Activated naive CD4-positive, alpha-beta T cell treated with anti-CD3 and anti-CD28 coated beads, Interleukin-2, amount 50 U/mL, for 16 hours (primary cell): ENCODE measurements around the gene CYP4F3.
"Not testable (repeated sequence)": the region's sequence is repeated elsewhere in the genome, so short reads cannot be mapped to it uniquely, and the experiment has no call there.

Experiments used
- DNase-seq: peaks from one replicate; pipeline ENCODE4 v3.0.0-alpha.2; 2020

The CYP4F3 gene

GRCh38 chr19:15671237-15671821, 30.6 kb downstream of the CYP4F3 start:
- no peak for DNase-seq

- DNase-seq, result no peak
These were observed 31.3 kb downstream of the CYP4F3 start for GRCh38 chr19:15671891-15672579.

DNA sequence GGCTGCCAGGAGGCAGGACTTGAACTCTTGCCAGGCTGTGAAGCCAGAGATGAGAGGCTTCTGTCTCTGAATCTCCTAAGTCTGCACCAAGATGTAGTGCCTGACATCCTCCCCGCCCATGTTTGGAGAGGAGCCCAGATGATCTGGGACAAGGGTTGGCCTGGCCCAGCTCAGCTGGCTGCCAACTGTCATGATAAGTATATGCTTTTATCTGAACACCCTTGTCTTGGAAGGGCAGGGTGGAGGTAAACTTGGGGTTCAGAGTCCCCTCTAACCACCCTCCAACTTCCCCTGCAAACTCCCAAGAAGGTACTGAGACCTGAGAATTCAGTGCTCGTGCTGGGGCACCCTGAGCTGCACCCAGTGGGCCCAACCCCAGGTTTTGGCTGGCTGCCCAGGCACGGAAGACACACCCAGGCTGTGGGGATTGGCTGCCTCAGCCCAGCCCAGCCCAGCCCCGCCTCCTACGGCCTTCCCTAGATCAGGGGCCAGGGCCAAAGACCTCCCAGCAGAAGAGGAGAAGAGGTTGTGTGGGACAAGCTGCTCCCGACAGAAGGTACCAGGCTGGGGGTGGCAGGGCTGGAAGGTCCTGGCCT, 32.0 kb downstream of the CYP4F3 start, which contains the start of gene CYP4F12:
Gene CYP4F12 (plus strand): TSS at position 508 of the 596 bp plus-strand sequence. CDS start 443 bp downstream, outside the sequence.
- DNase-seq, result no peak

DNA sequence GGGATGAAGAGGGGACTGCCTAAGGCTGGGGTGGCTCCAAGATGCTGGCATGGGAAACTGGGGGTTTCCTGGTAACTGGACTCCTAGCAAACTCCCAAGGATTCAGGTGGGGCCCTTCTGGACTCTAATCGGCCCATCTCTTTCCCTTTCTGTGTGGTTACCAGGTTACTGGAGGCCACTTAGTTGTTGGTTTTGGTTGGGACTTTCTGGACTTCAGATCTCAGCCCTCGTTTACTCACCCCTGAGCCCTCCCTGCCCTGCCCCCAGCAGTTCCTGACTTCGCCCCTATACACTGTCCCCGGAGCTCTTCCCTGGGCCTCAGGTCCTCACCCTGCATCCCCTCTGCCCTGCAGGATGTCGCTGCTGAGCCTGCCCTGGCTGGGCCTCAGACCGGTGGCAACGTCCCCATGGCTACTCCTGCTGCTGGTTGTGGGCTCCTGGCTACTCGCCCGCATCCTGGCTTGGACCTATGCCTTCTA, 32.5 kb downstream of the CYP4F3 start:
- DNase-seq, result no peak

DNA sequence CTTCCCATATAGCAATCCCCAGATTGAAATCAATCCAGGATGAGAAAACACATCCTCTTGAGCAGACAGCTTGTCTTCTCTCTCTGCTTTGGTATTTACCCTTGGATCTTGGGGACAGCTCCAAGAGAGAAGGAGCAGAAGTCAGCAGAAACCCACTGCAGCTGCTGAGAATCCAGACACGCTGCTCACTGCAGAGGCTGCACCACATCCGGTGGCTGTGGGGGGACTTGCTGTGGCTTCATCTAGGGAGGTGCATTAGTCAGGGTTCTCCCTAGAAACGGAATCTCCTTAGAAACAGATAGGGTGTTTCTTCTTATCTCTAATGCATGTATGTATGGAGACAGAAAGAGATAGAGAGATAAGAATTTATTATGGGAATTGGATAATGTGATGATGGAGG, 34.9 kb downstream of the CYP4F3 start:
- no peak for DNase-seq

DNA sequence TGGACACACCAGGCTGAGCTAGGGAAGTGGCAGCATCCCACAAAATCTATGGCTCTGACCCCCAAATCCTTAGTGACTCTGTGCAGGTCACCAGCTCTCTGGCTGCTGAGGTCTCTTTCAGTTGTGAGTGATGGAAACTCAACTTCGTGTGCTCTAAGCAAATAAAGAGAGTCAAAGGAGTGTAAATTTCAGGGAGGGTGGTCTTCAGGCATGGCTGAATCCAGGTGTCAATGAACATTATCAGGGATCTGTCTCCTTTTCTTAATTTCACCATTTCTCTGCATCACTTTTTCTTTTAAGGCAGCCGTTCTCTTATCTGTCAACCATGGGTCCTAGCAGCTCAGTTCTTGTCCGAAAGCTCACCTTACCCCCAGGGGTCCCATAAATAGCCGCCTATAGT, 38.4 kb downstream of the CYP4F3 start:
- no peak for DNase-seq

DNA sequence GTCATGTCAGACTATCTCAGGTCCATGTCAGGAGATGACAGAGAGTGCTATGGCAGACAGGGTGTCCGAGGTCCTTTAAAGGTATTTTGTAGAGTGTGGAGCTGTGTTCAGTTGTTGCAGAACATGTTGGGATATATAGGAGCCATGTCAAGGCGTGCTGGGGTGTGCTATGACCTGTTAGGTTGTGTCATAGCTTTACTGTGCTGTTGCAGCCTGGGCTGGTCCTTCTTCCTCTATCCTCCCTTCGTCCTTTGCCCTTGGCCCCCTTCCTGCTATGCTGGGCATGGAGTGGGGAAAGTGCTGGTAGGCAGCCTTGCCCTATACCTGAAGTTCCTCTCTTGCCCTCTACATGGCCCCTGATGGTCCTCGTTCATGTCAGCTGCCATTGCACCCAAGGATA, 39.2 kb downstream of the CYP4F3 start:
- DNase-seq, result not testable (repeated sequence)

DNA sequence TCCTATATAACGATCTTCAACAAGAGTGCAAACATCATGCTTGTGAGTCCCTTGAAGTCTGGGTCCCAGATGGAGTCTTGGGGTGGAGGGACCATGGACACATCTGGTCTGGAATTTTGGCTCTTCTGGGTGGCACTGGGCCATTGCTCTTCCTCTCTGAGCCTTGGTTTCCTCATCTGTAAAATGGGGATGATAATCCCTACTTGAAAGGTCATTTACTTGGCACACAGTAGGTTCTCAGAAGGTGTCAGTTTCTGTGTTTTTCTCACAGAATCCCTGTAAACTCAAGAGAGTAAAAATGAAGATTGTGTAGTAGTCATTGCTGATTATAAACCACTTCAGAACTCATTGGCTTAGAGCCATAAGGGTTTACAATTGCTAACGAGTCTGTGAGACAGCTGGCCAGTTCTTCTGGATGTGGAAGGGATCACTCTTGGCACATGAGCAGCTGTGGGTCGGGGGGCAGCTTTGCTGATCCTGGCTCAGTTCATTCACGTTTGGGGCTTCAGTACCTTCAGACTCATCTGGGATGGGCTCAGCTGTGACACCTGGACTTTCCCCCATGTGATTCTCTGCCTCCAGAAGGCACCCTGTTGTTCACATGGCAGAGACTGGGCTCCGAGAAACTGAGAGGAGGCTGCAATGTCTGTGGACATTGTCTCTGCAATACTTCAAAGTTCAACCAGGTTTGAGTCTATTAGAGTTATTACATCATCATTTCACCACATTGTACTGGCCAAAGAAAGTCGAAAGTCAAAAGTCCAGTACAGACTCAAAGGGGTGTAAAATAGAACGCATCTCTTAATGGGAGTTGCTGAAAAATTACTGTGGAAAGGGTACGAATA, 40.0 kb downstream of the CYP4F3 start:
- DNase-seq, result no peak

DNA sequence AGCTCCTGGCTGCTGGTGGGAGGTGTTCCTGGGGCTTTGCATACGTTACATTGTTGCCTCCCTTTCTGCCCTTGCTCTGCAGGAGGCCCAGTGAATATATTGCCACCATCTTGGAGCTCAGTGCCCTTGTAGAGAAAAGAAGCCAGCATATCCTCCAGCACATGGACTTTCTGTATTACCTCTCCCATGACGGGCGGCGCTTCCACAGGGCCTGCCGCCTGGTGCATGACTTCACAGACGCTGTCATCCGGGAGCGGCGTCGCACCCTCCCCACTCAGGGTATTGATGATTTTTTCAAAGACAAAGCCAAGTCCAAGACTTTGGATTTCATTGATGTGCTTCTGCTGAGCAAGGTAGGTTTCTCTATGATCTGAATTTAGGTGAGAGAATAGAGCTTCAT, 42.7 kb downstream of the CYP4F3 start:
- DNase-seq, result no peak

DNA sequence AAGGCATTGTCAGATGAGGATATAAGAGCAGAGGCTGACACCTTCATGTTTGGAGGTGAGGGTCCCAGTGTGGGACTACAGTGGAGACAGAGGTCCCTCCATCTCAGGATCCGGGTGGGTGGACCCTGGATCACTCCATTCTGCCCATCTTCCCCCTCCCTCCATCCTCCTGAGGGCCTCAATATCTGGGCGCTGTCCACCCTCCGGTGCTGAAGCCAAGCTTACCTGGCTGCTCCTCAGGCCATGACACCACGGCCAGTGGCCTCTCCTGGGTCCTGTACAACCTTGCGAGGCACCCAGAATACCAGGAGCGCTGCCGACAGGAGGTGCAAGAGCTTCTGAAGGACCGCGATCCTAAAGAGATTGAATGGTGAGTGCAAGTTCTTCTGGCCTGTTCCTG, 44.1 kb downstream of the CYP4F3 start:
- no peak for DNase-seq

DNA sequence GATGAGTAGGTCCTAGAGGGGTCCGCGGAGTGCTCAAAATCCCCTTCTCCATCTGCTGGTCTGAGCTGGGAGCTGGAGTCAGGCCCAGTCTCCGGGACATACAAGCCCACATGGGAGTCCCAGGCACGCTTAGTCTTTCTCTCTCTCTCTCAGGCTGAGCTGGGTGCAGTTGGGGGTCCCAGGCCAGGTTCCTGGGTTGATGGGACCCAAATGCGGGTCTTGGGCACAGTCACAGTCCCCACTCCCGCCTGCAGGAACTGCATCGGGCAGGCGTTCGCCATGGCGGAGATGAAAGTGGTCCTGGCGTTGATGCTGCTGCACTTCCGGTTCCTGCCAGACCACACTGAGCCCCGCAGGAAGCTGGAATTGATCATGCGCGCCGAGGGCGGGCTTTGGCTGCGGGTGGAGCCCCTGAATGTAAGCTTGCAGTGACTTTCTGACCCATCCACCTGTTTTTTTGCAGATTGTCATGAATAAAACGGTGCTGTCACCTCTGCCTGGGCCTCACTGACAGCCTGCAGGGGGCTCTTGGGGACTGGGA, 56.0 kb downstream of the CYP4F3 start:
- DNase-seq, result no peak

DNA sequence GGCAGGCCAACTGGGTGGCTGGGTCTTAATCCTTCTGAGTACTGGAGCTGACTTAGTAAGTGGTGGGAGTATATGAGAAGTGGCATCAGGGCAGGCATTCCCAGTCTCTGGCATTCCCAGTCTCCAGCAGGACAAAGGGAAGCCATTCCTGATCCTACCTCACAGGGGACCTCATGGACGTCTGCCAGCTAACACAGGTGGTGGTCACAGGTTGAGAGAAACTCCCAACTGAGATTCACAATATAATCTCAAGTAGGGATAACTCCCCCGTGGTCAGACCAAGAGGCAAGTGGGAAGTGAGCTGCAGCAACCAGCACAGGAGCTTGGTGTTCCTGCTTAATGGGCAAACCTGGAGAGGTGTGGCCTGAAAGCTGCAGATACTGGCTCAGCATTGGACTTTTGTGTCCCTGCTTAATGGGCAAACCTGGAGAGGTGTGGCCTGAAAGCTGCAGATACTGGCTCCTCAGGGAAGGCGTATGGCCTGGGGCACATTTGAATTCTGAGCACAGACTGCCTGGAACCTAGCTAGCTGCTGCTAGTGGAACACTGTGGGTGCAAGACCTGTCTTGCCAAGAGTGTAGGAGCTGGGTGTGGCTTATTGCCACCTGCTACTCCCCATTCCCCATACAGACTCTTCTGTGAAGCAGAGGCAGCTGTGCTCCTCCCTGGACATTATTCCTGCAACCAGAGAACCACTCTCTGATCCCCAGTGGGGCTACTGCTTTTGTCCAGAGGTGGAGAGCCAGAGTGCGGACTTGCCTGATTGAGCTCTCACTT, 61.2 kb downstream of the CYP4F3 start:
- no peak for DNase-seq

DNA sequence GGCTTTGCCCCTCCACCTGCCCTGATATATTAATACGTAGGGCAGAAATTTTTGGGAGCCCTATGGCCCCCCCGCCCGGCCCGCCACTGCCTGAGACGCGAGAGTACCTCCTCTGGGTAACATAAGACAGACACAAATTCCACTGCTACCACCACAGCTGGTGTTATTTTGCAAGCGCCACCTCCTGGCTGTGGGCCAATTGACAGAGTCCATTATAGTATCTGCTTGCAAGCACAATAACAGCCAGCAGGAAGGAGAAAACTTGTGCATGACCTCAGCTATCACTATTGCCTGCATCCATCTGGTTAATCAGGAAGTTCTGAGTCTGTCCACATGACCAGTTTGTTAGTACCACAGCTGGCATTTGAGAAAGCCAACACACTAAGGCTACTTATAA, 61.8 kb downstream of the CYP4F3 start:
- DNase-seq, result no peak
